GM19372 (cell line): Measurements from ENCODE around the gene SLC10A3.

Source experiments
- ATAC-seq: cut with Tn5 transposase; IDR thresholded peaks from one replicate; pipeline ENCODE4 v1.9.1; 2021; ENCODE audit warnings: mild to moderate bottlenecking, low read depth, moderate library complexity; ENCODE audit not compliant: unreplicated experiment

SLC10A3 gene

DNA sequence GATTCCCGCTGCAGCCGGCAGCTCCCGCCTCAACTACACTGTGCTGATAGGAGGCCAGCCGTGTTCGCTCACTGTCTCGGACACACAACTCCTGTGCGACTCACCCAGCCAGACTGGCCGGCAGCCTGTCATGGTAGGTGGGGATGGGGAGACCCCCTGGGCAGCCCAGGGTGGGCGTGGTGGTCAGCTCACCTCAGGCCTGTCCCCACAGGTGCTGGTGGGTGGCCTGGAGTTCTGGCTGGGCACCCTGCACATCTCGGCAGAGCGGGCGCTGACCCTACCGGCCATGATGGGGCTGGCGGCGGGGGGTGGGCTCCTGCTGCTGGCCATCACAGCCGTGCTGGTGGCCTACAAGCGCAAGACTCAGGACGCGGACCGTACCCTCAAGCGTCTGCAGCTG lies 22.9 kb downstream of the SLC10A3 start:
- ATAC-seq: no peak

DNA sequence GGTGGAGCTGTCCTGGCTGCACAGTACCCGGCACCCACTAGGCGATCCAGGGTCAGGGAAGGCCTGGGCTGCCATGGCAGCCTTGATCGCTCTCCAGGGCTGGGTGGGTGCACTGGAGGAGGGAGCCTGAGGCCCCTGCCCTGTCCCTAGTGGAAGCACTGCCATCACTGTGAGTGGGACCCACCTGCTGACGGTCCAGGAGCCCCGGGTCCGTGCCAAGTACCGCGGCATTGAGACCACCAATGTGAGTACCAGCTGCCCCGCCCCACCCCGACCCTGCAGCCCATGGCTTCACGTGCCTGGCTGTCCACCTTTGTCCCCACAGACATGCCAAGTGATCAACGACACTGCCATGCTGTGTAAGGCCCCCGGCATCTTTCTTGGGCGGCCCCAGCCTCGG lies 23.5 kb downstream of the SLC10A3 start:
- no peak for ATAC-seq

DNA sequence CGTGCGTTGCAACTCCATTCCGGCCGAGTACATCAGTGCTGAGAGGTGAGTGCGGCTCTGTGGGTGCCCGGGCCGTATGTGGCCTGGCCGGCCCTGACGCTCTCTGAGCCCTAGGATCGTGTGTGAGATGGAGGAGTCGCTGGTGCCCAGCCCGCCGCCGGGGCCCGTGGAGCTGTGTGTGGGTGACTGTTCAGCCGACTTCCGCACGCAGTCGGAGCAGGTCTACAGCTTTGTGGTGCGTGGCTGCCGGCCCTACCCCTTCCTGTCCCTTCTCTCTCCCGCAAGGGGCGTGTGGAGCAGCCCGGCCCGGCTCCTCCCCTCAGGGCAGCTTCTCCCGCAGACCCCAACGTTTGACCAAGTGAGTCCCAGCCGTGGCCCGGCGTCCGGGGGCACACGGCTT lies 24.4 kb downstream of the SLC10A3 start:
- no peak for ATAC-seq

DNA sequence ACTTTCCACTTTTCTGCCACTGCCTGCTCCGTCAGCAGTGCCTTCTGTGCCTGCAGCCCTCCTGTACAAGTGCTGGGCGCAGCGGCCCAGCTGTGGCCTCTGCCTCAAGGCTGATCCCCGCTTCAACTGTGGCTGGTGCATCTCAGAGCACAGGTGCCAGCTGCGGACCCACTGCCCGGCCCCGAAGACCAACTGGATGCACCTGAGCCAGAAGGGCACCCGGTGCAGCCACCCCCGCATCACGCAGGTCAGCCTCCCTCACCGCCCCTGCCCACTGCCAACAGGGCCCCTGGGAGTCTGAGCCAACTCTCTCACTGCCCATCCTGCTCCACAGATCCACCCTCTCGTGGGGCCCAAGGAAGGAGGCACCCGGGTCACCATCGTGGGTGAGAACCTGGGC lies 24.8 kb downstream of the SLC10A3 start:
- no peak for ATAC-seq

DNA sequence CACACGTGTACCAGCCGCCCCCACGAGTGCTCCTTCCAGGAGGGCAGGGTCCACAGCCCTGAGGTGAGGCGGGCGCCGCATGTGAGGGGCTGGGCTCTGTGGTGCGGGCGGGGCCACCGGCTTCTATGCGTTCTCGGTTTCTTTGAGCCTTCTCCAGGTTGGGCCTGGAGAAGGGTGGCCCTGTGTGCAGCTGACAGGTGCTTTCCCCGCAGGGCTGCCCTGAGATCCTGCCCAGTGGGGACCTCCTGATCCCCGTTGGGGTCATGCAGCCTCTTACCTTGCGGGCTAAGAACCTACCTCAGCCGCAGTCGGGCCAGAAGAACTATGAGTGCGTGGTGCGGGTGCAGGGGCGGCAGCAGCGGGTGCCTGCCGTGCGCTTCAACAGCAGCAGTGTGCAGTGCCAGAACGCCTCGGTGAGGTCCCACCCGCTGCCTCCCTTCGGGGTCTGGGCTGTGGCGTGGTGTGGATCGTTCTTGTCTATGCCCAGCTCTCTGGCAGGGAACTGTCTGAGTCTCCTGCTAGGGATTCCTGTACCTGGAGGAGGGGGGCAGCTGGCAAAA lies 25.5 kb downstream of the SLC10A3 start:
- ATAC-seq: no peak

DNA sequence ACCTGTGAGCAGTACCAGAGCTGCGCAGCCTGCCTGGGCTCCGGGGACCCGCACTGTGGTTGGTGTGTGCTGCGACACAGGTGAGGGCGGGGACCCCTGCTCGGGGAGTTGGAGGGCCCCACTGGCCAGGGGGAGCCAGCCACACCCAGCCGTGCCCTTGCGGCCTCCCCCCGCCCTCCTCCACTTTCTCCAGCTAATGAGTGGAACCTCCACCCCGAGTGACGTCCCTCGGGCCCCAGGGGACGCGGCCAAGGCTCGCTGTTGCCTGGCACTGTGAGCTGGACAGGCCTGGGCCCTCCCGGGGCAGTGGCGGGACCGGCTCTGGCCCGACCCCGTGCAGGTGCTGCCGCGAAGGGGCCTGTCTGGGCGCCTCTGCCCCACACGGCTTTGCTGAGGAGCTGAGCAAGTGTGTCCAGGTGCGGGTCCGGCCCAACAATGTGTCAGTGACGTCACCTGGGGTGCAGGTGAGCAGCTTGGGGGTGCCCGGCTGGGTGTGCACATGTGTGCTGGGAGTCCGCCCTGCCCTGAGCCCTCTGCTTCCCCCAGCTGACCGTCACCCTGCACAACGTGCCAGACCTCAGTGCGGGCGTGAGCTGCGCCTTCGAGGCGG lies 26.7 kb downstream of the SLC10A3 start:
- no peak for ATAC-seq

DNA sequence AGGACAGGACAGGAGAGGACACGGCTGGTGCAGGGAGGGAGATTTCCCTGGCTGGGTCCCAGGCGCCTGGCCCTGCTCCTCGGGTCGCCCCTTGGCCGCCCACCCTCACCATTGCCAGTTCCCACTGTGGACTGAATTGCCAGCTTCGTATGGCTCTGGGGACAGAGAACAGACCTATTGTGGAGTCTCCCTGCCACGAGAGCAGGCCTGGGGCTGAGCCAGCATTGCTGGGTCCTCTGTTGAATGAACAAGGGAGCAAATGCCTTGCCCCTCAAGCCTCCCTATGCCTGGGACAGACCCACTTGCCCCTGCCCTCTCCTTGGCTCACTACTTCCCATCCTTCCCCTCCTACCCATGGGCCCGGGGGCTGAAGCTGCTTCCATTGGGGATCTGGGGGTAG lies 28.0 kb downstream of the SLC10A3 start:
- ATAC-seq: no peak

DNA sequence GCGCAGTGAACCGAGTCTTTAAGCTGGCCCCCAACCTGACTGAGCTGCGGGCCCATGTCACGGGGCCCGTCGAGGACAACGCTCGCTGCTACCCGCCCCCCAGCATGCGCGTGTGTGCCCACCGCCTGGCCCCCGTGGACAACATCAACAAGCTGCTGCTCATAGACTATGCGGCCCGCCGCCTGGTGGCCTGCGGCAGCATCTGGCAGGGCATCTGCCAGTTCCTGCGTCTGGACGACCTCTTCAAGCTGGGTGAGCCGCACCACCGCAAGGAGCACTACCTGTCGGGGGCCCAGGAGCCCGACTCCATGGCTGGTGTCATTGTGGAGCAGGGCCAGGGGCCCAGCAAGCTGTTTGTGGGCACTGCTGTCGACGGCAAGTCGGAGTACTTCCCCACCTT lies 30.1 kb downstream of the SLC10A3 start:
- ATAC-seq: no peak

DNA sequence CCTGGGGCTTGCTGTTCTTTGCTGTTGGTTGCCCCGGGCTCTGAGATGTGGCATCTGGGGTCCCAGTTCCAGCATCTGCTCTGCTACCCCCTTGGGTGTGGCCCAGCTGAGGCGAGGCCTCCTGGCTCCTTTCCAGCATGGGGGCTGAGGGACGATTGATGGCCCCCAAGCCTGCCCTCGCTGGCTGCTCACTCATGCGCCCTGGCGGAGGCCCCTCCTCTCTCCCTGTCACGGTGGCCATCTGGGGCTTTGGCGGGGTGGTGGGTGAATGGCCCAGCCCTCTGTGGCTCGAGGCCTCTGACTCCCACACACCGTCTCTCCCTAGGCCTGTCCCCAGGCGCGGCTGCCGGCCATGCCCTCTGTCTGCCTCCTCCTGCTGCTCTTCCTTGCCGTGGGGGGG lies 30.6 kb downstream of the SLC10A3 start:
- ATAC-seq: no peak

DNA sequence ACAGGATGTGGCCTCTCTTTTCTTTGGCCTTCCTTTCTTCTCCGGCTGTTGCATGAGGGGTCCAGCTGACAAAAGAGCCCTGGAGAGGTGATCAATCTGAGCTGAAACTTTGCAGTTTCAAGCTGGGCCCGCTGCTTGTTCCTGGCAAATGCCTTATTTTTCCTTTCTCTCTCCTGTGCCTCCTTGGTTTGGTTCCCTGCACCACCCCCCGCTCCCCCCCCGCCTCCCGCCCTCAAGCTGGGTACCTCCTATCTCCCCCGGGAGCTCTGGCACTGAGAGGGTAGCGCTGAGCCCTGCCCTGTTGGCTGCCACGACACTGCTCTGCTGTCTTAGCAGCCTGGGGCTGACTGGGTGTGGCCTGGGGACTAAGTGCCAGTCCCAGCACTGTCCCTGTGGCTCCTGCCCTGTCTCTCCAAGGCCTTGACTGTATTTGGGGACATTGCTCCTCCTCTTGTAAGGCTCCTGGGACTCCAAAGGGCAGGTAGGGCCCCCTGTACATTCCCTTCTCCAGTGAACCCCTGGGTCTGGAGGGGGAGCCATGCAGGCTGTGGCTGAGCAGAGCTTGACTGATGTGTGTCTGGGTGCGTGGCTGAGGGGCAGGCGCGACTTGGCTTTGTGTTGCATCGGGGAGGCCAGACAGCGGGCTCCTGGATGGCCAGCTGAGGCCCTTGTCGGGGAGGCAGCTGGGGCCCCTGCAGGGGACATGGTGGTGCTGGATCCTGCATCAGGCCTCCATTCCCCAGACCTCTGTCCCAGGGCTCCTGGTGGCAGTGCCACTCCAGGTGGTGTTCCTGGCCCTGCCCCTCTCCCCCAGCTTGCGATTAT lies 31.3 kb downstream of the SLC10A3 start:
- ATAC-seq: no peak

DNA sequence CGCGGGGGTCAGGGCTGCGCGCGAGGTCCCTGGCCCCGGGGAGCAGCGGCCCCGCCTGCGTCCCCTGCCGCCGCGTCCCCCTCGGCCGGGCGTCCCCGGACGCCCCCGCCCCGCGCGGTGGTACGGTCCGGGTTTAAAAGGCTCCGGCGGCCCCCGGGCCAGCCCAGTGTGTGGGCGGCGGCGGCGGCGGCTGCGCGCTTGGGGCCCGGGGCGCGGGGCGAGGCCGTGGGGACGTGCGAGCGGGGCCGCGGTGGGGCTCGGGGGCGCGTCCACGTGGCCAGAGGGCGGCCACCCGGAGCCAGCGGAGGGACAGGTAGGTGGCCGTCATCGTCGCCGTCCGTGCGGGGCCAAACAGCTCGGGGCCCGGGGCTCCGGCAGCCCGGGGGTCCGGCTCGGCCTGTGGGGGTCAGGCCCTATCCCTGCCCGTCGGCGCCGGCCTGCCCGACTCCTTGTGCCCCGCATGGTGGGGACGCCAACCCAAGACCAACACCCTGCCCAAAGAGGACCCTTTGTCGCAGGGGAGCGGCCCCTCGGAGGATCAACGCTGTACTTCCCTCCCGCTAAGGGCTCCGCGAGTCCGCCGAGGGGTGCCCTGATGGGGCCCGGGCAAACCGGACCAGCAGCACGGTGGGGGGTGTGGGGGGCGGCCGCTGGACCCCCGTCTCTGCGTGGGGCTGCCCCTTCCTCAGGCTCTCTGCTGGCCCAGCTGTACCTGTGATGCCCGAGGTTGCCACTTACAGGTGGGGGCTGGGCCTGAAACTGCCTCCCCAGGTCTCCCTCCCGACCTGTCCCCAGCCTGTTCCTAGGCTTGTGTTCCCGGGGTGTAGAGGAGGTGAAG lies 32.1 kb downstream of the SLC10A3 start, which contains the start of gene PLXNA3:
PLXNA3 (plus strand) TSS at position 166 of the 838 bp plus-strand sequence. CDS start 1,903 bp downstream, outside the sequence.
- peak; percentile 66 for ATAC-seq

DNA sequence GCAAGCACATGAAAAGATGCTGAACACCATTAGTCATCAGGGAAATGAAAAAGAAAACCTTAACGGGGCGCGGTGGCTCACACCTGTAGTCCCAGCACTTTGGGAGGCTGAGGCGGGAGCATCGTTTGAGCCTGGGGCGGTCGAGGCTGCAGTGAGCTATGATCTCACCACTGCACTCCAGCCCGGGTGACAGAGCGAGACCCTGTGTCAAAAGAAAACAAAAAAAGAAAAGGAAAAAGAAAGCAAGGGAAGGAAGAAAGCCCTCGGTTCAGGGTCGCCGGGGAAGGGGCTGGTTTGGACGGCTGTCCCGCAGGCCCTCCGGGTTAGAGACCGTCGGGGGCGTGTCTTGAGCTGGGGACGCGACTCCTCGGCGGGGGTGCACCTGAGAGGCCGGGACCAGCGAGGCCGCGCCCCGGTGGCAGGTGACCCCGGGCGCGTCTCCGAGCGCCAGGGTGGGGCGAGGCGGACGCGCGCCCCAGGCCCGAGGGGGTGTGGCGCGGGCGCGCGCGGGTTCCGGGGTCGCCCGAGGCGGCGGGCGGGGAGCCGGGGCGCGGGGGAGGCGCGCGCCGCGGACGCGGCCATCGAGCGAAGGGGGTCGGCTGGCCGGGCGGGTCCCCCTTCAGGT lies 32.8 kb downstream of the SLC10A3 start:
- ATAC-seq: peak; percentile 64

DNA sequence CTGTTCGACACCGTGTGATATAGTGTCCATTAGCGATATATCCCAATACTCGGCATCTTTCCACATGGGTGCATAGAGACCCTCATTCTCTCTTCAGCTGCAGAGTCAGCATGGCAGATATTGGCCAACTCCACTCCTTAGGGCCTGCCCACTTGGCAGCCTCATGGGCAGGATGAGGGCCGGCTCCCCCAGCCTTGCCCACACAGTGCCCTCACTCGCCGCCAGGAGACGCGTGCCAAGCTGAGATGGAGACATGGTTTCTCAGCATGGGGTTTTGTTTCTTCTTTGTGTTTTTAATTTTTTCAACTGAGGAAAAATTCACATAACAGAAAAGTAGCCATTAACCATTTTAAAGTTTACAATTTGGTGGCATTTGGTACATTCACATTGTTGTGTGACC lies 37.6 kb downstream of the SLC10A3 start:
- no peak for ATAC-seq

DNA sequence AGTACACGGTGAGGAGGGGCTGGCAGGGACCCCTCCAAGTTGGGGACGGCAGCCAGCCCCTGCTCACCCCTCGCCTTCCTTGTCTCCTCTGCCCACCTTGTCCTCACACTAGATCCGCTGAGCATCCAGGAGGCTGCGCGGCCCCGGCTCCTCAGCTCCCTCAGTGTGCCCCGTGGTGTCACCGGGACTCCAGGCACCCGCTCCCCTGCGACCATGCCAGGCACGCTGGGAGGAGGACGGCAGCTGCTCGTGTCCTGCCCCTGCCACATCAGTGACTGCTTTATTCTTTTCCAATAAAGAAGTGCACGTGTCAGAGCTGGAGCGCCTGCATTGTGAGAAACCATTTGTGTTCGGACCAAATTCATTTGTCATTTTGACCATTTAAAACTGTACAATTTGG lies 40.1 kb downstream of the SLC10A3 start:
- no peak for ATAC-seq

DNA sequence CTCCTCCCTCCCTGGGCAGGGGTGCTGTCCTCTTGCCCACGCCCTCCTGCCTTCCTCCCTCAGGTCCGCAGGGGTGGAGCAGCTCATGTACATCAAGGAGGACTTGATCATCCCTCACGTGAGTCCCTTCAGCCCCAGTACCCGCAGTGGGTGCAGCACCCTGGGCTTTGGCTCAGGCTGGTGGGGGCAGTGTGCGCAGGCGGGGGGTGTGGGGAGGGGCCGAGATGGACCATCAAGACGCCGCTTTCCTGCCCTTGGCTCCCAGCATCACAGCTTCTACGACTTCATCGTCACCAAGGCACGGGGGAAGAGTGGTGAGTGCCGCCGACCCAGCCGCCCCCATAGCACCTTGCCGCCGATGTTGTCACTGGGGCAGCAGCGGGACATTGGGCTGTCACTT lies 40.8 kb downstream of the SLC10A3 start:
- ATAC-seq: no peak

DNA sequence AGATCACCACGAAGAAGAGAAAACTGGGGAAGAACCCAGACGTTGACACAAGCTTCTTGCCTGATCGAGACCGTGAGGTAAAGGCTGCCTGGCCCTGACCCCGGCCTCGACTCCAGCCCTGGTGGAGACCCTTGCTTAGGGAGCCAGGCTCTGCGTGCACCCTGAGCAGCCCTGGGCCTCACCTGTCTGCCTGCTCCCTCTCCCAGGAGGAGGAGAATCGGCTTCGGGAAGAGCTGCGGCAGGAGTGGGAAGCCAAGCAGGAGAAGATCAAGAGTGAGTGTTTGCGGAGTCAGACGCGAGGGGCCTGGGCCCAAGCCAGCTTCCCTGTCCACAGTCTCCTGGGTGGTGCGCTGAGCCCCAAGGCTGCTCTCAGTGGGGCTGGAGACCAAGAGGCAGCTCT lies 41.9 kb downstream of the SLC10A3 start:
- ATAC-seq: no peak

DNA sequence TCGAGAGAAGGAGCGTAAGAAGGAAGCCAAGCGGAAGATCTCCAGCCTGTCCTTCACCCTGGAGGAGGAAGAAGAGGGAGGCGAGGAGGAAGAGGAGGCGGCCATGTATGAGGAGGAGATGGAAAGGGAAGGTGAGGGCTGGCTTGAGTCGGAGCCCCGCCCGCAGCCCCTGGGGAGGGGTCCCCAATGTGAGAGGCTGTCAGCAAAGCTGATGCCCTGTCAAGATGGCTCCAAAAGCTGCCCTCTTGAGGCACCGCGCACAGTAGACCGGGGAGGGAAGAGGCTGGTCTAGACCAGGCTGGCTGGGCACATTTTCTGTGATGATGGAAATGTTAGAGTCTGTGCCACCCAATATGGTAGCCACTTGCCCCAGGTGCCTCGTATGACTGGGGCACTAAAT lies 44.0 kb downstream of the SLC10A3 start:
- ATAC-seq: no peak

DNA sequence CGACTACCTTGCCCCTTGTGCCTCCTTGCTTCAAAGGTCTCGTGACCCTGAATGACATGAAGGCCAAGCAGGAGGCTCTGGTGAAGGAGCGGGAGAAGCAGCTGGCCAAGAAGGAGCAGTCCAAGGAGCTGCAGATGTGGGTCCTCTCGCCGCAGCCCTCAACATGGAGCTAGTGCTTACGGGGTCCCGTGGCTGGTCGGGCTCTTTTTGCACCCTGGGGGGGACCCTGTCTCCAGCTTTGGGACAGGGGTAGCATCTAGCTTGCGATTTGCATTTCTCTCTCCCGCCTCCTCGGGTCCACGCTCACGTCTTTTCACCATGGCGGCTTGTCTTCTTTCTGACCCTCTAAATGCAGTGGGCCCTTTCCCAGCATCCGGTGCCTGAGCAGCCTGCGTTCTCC lies 44.7 kb downstream of the SLC10A3 start:
- no peak for ATAC-seq

DNA sequence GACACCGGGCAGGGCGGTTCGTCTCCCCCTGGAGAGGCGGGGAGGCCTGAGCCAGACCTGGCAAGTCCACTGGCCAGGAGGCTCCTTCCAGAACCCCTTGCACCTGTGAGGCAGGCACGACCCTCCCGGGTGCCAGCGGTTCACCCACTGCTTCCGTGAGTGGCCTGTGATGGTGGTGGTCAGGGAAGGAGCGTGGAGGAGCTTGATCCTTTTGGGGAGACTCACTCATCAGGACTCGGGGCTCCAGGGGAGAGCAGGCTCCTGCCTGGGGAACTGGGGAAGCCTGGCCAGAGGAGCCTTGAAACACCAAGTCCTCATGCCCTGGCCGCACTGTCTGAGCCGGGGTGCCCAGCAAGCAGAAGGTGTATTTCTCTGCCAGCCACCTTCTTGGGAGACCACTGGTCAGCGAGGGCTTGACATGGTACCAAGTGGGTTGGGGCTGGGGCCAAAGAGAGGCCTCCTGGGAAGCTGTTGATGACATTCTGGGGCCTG lies 45.6 kb downstream of the SLC10A3 start:
- ATAC-seq: peak; percentile 11

DNA sequence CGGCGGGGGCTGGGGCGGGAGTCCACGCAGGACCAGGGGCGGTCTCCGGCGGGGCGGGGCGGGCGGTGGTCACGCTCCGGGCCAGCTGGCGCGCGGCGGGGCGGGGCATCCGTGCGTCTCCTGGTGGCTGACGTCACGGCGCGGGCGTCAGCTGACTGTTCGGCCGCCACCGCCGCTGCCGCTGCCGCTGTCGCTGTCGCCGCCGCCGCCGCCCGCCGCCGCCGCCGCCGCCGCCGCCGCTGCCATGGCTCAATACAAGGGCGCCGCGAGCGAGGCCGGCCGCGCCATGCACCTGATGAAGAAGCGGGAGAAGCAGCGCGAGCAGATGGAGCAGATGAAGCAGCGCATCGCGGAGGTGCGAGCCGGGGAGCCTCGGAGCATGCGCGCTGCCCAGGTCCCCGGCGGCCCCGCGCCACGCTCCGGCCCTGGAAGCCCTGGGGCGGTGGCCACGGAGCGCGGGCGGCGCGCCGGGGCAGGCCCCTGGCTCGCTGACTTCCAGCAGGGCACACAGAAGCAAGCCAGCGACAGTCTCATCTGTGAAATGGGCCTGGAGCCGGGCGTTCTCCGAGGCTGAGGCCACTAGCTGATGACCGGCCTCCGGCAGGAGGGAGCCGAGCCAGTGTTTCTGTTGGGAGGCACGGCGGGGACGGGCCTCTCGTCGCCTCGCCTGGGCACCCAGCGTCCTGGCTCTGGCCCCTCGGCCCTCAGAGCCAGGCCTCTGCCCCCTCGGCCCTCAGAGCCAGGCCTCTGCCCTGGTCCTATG lies 46.3 kb downstream of the SLC10A3 start, which contains the start of gene FAM50A:
FAM50A (plus strand) TSS at position 150 of the 763 bp plus-strand sequence; CDS start at position 245, 95 bp downstream.
- peak; percentile 74 for ATAC-seq
